AG09309 (cell line): ENCODE results near the gene RBCK1.
"Not testable (repeated sequence)": the region's sequence is repeated elsewhere in the genome, so short reads cannot be mapped to it uniquely, and the experiment has no call there.

Experiments
- DNase-seq: peaks from one replicate; pipeline ENCODE4 v3.0.0-alpha.2; 2010; ENCODE audit warnings: low read depth
- H3K4me3 ChIP-seq: 2 replicates; pipeline ENCODE4 v1.5.1; 2011; ENCODE audit warnings: mild to moderate bottlenecking, low read depth, low read length, moderate library complexity; ENCODE audit not compliant: control insufficient read depth
- TF ChIP-seq, protein P1 (sequence below): IDR thresholded peaks from 2 replicates; pipeline ENCODE4 v1.5.1; 2011; ENCODE audit warnings: mild to moderate bottlenecking, low read depth, low read length, inconsistent platforms; ENCODE audit not compliant: insufficient read depth, control insufficient read depth; ENCODE audit errors: missing control alignments

The RBCK1 gene

DNA sequence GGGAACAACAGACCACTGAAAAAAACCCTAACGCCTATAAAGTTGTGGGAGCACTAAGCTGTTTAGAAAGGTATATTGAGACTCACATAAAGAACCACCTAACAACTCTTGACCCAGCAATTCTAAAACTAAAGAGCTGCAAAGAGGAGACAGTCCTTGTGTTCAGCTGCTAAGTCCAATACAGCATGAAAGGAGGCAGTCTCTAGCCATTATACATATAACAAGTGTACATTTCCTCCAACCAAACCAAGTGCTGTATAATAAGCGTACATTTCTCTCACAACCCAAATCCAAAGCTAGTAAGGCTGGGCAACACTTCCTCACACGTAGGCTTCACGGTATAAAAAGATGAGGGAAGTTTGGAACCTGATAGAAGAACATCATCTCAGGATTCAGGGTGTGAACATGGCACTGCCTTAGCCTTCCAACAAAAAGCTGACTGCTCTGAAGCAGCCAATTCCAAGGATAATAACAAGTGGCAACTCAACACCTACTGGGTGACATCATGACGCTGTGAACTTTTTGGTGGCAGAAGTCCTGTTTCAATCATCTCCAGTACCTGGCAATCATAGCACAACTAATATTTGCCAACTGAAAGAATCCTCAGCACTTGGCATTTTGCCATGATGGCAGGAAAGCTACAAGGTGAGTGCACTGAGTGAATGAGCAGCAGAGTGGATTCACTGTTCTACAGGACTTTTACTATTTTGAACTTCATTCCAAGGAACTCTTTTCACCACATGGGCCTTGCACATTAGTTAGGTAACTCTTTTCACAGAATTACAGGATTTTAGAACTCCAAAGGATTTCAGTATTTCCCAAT, 37.6 kb downstream of the RBCK1 start:
- H3K4me3 ChIP-seq = no peak overlapping the region
- TF ChIP-seq, protein P1, sequence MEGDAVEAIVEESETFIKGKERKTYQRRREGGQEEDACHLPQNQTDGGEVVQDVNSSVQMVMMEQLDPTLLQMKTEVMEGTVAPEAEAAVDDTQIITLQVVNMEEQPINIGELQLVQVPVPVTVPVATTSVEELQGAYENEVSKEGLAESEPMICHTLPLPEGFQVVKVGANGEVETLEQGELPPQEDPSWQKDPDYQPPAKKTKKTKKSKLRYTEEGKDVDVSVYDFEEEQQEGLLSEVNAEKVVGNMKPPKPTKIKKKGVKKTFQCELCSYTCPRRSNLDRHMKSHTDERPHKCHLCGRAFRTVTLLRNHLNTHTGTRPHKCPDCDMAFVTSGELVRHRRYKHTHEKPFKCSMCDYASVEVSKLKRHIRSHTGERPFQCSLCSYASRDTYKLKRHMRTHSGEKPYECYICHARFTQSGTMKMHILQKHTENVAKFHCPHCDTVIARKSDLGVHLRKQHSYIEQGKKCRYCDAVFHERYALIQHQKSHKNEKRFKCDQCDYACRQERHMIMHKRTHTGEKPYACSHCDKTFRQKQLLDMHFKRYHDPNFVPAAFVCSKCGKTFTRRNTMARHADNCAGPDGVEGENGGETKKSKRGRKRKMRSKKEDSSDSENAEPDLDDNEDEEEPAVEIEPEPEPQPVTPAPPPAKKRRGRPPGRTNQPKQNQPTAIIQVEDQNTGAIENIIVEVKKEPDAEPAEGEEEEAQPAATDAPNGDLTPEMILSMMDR = no peak
- no peak for DNase-seq

- DNase-seq = not testable (repeated sequence)
Observed at GRCh38 chr20:452021-452420, 43.9 kb downstream of the RBCK1 start.

DNA sequence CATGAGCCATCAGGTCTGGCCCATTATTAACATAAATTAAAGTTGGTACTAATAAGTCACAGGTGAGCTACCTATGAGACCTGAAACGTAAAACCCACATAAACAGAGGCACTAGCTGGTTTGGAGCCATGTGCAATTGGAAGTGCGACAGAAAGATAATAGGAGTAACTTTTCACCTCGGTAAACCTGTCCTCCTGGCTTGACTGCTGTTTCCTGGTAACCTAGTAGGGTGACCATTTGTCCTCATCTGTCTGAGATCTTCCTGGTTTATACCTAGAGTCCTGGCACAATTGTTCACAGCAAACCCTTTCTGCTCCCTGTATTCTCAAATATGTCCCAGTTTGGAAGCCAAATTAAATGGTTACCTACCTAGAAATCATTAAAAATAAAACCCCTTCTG, 46.9 kb downstream of the RBCK1 start:
- TF ChIP-seq, protein P1 = no peak

More at GRCh38 chr20:452021-452420, 43.9 kb downstream of the RBCK1 start:
- not testable (repeated sequence) for H3K4me3 ChIP-seq

DNA sequence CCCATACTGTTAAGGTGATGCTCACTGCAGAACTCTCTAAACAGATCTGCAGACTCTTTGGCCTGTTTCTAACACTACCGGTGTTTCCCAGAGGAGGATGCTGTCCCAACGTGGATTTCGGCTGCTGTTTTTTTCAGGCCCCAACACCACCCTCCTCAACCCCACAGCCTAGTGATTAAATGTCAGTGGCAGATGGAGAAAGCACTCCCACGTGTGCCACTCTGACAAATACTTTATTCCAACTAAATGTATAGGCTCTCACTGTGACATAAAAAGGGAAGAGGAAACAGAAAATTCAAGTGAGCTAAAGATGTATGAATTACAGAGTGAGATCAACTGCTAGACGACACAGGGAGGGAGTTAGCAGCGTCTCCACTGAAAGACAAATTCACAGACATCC, 50.7 kb downstream of the RBCK1 start:
- TF ChIP-seq, protein P1 = no peak
- no peak for DNase-seq

More for the DNA sequence above, 46.9 kb downstream of the RBCK1 start:
- no peak for DNase-seq
- no peak overlapping the region for H3K4me3 ChIP-seq

DNA sequence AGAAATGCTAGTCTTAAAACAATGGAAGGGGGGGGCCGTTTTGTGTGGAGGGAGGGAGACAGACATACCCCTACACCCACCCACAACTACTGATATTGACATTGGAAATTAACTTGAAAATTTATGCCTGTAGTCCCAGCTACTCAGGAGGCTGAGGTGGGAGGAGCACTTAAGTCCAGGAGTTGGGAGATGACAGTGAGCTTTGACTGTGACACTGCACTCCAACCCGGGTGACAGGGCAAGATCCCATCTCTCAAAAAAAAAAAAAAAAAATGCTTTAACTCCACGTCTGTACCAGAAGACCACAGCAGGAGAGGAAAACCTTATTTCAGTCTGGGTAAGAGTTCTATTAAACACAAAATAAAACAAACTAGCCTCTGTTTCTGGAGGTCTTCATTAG, 52.1 kb downstream of the RBCK1 start:
- H3K4me3 ChIP-seq = no peak overlapping the region
- TF ChIP-seq, protein P1 = no peak
- DNase-seq = no peak

More for the DNA sequence above, 50.7 kb downstream of the RBCK1 start:
- H3K4me3 ChIP-seq = no peak overlapping the region

DNA sequence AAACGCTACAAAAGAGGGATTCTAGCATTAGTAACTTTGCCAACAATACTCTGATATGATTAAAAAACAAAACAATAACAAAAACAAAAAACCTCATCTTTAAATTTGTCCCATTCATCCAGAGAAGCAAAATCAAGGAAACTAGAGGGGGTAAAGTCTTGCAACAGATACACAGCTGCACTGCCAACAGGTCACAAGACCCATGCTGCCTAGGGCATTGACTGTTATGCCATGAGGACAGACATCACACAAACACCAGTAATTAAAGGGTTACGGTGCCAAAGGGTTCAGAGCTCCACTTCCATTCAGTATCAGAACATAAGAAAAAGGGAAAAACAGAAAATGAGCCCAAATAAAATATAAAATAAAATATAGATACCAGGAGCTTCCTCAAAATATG, 52.6 kb downstream of the RBCK1 start:
- no peak for DNase-seq
- TF ChIP-seq, protein P1 = no peak
- peak overlapping the region; percentile 81 for H3K4me3 ChIP-seq
